ENCODE measurements around the gene EPB42. TPM values are rescaled to one million over a fixed set of nuclear protein-coding genes. Genes with fewer than 3 reads are reported as not detected.
"Not testable (repeated sequence)": the region's sequence is repeated elsewhere in the genome, so short reads cannot be mapped to it uniquely, and the experiment has no call there.

The EPB42 gene
- total RNA-seq, 1 experiment from 2014 or later, result not detected

DNA sequence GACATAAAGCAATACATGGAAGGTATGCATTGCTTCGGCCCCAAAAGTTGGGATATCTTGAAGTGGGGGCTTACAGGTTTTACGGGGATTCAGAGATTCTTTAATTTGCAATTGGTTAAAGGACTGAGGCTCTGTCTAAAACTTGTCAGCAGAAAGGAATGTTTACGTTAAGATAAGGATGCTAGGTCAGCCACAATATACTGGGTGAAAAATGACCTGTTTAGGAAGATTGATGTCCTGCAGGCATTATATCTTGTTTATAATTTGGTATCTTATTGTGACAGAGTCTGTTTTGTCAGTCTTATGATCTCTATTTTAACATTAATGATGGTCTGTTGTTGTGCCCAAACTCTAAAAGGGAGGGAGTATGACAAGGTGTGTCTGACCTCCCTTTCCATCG, 50.9 kb downstream of the EPB42 start:
- H3K4me3 Mint-ChIP-seq (ENCODE audit: unreplicated experiment), result no peak overlapping the region
- no peak for DNase-seq
- BruUV-seq (replicated peaks), result no TSS peak
- no peaks in the 10 kb centered on the region for H3K27me3 Mint-ChIP-seq (ENCODE audit: insufficient read depth, unreplicated experiment)
- no peak overlapping the region for H3K27ac Mint-ChIP-seq (ENCODE audit: unreplicated experiment)
- CTCF ChIA-PET, result no interaction called here
- H3K27me3 ChIP-seq (replicated peaks; ENCODE audit: control insufficient read depth, insufficient read depth, low read length), result no peaks in the 10 kb centered on the region
- TF ChIP-seq, protein P1, sequence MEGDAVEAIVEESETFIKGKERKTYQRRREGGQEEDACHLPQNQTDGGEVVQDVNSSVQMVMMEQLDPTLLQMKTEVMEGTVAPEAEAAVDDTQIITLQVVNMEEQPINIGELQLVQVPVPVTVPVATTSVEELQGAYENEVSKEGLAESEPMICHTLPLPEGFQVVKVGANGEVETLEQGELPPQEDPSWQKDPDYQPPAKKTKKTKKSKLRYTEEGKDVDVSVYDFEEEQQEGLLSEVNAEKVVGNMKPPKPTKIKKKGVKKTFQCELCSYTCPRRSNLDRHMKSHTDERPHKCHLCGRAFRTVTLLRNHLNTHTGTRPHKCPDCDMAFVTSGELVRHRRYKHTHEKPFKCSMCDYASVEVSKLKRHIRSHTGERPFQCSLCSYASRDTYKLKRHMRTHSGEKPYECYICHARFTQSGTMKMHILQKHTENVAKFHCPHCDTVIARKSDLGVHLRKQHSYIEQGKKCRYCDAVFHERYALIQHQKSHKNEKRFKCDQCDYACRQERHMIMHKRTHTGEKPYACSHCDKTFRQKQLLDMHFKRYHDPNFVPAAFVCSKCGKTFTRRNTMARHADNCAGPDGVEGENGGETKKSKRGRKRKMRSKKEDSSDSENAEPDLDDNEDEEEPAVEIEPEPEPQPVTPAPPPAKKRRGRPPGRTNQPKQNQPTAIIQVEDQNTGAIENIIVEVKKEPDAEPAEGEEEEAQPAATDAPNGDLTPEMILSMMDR (IDR thresholded peaks at IDR 0.05; ENCODE audit: insufficient read depth in 1 of 2, low read depth in 1 of 2, low read length in 1 of 2, severe bottlenecking in 1 of 2, unreplicated experiment in 1 of 2), result no peak
- H3K9me3 Mint-ChIP-seq (ENCODE audit: unreplicated experiment), result no peaks in the 10 kb centered on the region
- peaks cover 55% of the 10 kb centered on the region for H3K36me3 Mint-ChIP-seq (ENCODE audit: insufficient read depth, unreplicated experiment)
- peaks cover 8% of the 10 kb centered on the region; the same call in 1 of the 2 replicates for H3K9me3 ChIP-seq
- H3K4me1 ChIP-seq, result peaks cover 16% of the 10 kb centered on the region
- peaks cover 7% of the 10 kb centered on the region for H3K4me1 Mint-ChIP-seq (ENCODE audit: low read depth, unreplicated experiment)
- no peaks in the 10 kb centered on the region; the same call in 1 of the 2 replicates for H3K36me3 ChIP-seq (ENCODE audit: control insufficient read depth, insufficient read depth, low read length)
- POLR2A ChIA-PET, result no interaction called here
- intact Hi-C loops (cut with micrococcal nuclease; ENCODE audit: unreplicated experiment), result no loop called here
- H3K4me3 ChIP-seq (ENCODE audit: low read depth, low read length), result no peak overlapping the region

DNA sequence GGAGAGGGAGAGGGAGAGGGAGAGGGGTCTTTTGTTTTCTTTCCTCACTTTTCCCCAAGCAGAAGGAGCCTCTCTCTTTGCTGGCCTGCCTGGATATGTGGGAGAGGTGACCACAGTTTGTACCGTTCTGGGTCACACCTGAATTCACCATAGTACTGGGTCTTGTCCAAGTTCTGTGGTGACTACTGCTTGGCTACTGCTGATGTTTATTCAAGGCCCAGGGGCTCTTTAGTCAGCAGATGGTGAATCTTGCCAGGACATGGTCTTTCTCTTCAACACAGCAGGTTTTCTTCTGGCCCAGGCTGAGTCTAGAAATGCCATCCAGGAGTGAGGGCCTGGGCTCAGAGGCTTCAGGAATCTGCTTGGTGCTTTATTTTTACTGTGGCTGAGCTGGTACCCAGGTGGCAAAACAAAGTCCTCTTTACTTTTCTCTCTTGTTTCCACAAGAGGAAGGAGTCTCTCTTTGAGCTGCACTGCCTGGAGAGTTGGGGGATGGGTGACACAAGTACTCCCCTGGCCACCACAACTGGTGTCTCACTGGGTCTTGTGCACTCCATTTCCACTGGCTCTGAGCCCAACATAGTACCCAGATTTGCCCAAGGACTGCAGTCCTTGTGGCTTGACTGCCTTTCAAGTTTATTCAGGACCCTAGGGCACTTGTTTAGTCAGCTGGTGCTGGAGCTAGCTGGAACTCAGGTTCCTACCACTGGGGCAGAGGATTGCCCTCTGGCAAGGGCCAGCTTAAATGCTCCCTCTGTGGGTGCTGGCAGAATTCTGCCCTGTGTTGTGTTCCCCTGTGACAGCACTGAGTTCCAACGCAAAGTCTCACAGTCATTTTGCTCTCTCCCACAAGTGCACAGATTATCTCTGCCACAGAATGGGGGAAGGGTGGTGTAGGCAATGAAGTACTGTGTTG, 52.4 kb downstream of the EPB42 start:
- Histone ChIP-seq H3K36me3 (ENCODE audit: control insufficient read depth, insufficient read depth, low read length) (no peaks in the 10 kb centered on the region; the same call in 1 of the 2 replicates), H3K9me3 (peaks cover 8% of the 10 kb centered on the region; the same call in 1 of the 2 replicates), H3K27me3 (replicated peaks; ENCODE audit: control insufficient read depth, insufficient read depth, low read length) (no peaks in the 10 kb centered on the region), H3K4me1 (peaks cover 16% of the 10 kb centered on the region), H3K4me3 (ENCODE audit: low read depth, low read length) (no peak overlapping the region)
- Mint-ChIP-seq H3K27me3 (ENCODE audit: insufficient read depth, unreplicated experiment) (no peaks in the 10 kb centered on the region), H3K4me1 (ENCODE audit: low read depth, unreplicated experiment) (peaks cover 7% of the 10 kb centered on the region), H3K27ac (ENCODE audit: unreplicated experiment) (no peak overlapping the region), H3K36me3 (ENCODE audit: insufficient read depth, unreplicated experiment) (peaks cover 50% of the 10 kb centered on the region), H3K9me3 (ENCODE audit: unreplicated experiment) (no peaks in the 10 kb centered on the region), H3K4me3 (ENCODE audit: unreplicated experiment) (no peak overlapping the region)
- POLR2A ChIA-PET, result no interaction called here
- CTCF ChIA-PET, result no interaction called here
- no peak for DNase-seq
- intact Hi-C loops (cut with micrococcal nuclease; ENCODE audit: unreplicated experiment), result no loop called here
- TF ChIP-seq, protein P1 (IDR thresholded peaks at IDR 0.05; ENCODE audit: insufficient read depth in 1 of 2, low read depth in 1 of 2, low read length in 1 of 2, severe bottlenecking in 1 of 2, unreplicated experiment in 1 of 2), result no peak
- BruUV-seq (replicated peaks), result no TSS peak

DNA sequence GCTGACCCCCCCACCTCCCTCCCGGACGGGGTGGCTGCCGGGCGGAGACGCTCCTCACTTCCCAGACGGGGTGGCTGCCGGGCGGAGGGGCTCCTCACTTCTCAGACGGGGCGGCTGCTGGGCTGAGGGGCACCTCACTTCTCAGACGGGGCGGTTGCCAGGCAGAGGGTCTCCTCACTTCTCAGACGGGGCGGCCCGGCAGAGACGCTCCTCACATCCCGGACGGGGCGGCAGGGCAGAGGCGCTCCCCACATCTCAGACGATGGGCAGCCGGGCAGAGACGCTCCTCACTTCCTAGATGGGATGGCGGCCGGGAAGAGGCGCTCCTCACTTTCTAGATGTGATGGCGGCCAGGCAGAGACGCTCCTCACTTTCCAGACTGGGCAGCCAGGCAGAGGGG, 53.6 kb downstream of the EPB42 start:
- DNase-seq; POLR2A ChIA-PET; H3K9me3 ChIP-seq; H3K4me3 ChIP-seq (ENCODE audit: low read depth, low read length); intact Hi-C loops (cut with micrococcal nuclease; ENCODE audit: unreplicated experiment); H3K36me3 ChIP-seq (ENCODE audit: control insufficient read depth, insufficient read depth, low read length); H3K27me3 Mint-ChIP-seq (ENCODE audit: insufficient read depth, unreplicated experiment); BruUV-seq (replicated peaks); H3K27ac Mint-ChIP-seq (ENCODE audit: unreplicated experiment); H3K9me3 Mint-ChIP-seq (ENCODE audit: unreplicated experiment); CTCF ChIA-PET; H3K27me3 ChIP-seq (replicated peaks; ENCODE audit: control insufficient read depth, insufficient read depth, low read length); H3K4me1 Mint-ChIP-seq (ENCODE audit: low read depth, unreplicated experiment); H3K4me3 Mint-ChIP-seq (ENCODE audit: unreplicated experiment): not testable (repeated sequence)
- H3K4me1 ChIP-seq, result peaks cover 16% of the 10 kb centered on the region
- H3K36me3 Mint-ChIP-seq (ENCODE audit: insufficient read depth, unreplicated experiment), result peaks cover 44% of the 10 kb centered on the region
